Endothelial cell of umbilical vein (primary cell): ENCODE results near the gene CC2D2A. TPM values are rescaled to one million over a fixed set of nuclear protein-coding genes. Genes with fewer than 3 reads are reported as not detected.

ENCODE experiments used
- BruUV-seq: library from RNA; stranded (reverse); fragments of 400-500 nt; replicated peaks from 2 replicates; lab custom pipeline; 2021; lab: Mats Ljungman, UMichigan
- CTCF ChIA-PET: fragments of 300-600, 350-600 bp; sonication (Branson Sonifier 250); formaldehyde crosslinking; loops from one replicate; lab custom pipeline; 2021; ENCODE audit warnings: antibody characterized with exemption, inconsistent platforms; lab: Charles Lee
- POLR2A ChIA-PET: fragments of 300-600, 350-600 bp; sonication (Branson Sonifier 250); formaldehyde crosslinking; loops from one replicate; lab custom pipeline; 2021; ENCODE audit warnings: antibody characterized with exemption, inconsistent platforms; lab: Charles Lee
- DNase-seq: peaks from one replicate; pipeline ENCODE4 v3.0.0-alpha.2; 2011; ENCODE audit warnings: low read depth, low spot score
- FAIRE-seq: peaks from 2 replicates; lab custom pipeline; 2011; peaks lifted over from hg19 to GRCh38; lab: Jason Lieb, UNC
- H2AFZ ChIP-seq: 2 replicates; pipeline ENCODE4 v1.6.0; 2012; ENCODE audit warnings: low read depth, low read length, control low read depth, inconsistent platforms
- H3K27ac ChIP-seq: 2 replicates; pipeline ENCODE4 v1.5.1; 2011; ENCODE audit warnings: low read depth, mild to moderate bottlenecking, control low read depth, low read length, moderate library complexity; ENCODE audit not compliant: insufficient read depth
- H3K27me3 ChIP-seq, 2 experiments: 2 replicates each; pipeline versions ENCODE4 v1.6.0 to v1.6.1; 2011; ENCODE audit warnings: low read length in 2 of 2, mixed read lengths in 1 of 2; ENCODE audit not compliant: control insufficient read depth in 2 of 2, insufficient read depth in 2 of 2
- H3K36me3 ChIP-seq, 2 experiments: 2 replicates in 1 of 2; 3 replicates in 1 of 2; pipeline ENCODE4 v1.5.1; 2011; ENCODE audit warnings: low read length in 2 of 2, mild to moderate bottlenecking in 1 of 2, moderate library complexity in 1 of 2; ENCODE audit not compliant: control insufficient read depth in 2 of 2, insufficient read depth in 2 of 2; ENCODE audit errors: extremely low read depth in 1 of 2
- H3K4me1 ChIP-seq: 3 replicates; pipeline ENCODE4 v1.5.1; 2011; ENCODE audit warnings: mild to moderate bottlenecking, low read length; ENCODE audit not compliant: control insufficient read depth, insufficient read depth; ENCODE audit errors: extremely low read depth
- H3K4me2 ChIP-seq: 2 replicates; pipeline ENCODE4 v1.6.1; 2011; ENCODE audit warnings: low read length, control low read depth, mixed read lengths; ENCODE audit not compliant: insufficient read depth
- H3K4me3 ChIP-seq, 3 experiments: fragments of 200-600 bp in 1 of 3; sonication (generic), shearing (Covaris generic) in 1 of 3; replicated peaks in 1 of 3; 2 replicates each; pipeline ENCODE4 v1.5.1; 2011 to 2016; ENCODE audit warnings: control low read depth in 3 of 3, low read length in 3 of 3, mild to moderate bottlenecking in 2 of 3, inconsistent platforms in 1 of 3, low read depth in 1 of 3, moderate library complexity in 1 of 3; ENCODE audit not compliant: insufficient read depth in 1 of 3
- H3K79me2 ChIP-seq: 2 replicates; pipeline ENCODE4 v1.6.0; 2012; ENCODE audit warnings: low read length, inconsistent platforms; ENCODE audit not compliant: control insufficient read depth, insufficient read depth
- H3K9ac ChIP-seq: replicated peaks from 2 replicates; pipeline ENCODE3; 2011; ENCODE audit warnings: low read length, control low read depth; ENCODE audit not compliant: insufficient read depth; ENCODE audit errors: extremely low read depth
- H3K9me1 ChIP-seq: replicated peaks from 3 replicates; pipeline ENCODE4 v1.6.0; 2011; ENCODE audit warnings: mild to moderate bottlenecking, low read length; ENCODE audit not compliant: control insufficient read depth, insufficient read depth; ENCODE audit errors: extremely low read depth
- H3K9me3 ChIP-seq: replicated peaks from 2 replicates; pipeline ENCODE4 v1.5.1; 2012; ENCODE audit warnings: low read length, inconsistent platforms; ENCODE audit not compliant: control insufficient read depth, insufficient read depth
- H4K20me1 ChIP-seq: replicated peaks from 2 replicates; pipeline ENCODE3; 2011; ENCODE audit warnings: mild to moderate bottlenecking, low read length; ENCODE audit not compliant: control insufficient read depth, insufficient read depth; ENCODE audit errors: extremely low read depth
- CTCF ChIP-seq, 2 donors: IDR thresholded peaks; 1 replicate in 1 of 2; 2 replicates in 1 of 2; pipeline ENCODE4 v1.5.1; 2011; ENCODE audit warnings: low read length in 2 of 2, mild to moderate bottlenecking in 2 of 2, moderate library complexity in 2 of 2, control low read depth in 1 of 2, inconsistent platforms in 1 of 2, low read depth in 1 of 2; ENCODE audit not compliant: insufficient read depth in 1 of 2; ENCODE audit errors: extremely low read depth in 1 of 2
- FOS ChIP-seq: IDR thresholded peaks from 2 replicates; pipeline ENCODE4 v1.6.1; 2011; ENCODE audit warnings: mild to moderate bottlenecking, low read length, moderate library complexity, borderline replicate concordance; ENCODE audit not compliant: insufficient read depth
- GATA2 ChIP-seq: IDR thresholded peaks from 2 replicates; pipeline ENCODE4 v1.7.0; 2011; ENCODE audit warnings: low read depth, mild to moderate bottlenecking, moderate library complexity, mixed read lengths, low read length; ENCODE audit not compliant: insufficient read length, insufficient read depth
- JUN ChIP-seq: IDR thresholded peaks from 2 replicates; pipeline ENCODE4 v1.6.1; 2011; ENCODE audit warnings: borderline replicate concordance, low read depth; ENCODE audit not compliant: insufficient read length, insufficient read depth
- MAX ChIP-seq: IDR thresholded peaks from 2 replicates; pipeline ENCODE4 v1.6.1; 2011; ENCODE audit not compliant: insufficient read depth, insufficient read length
- POLR2AphosphoS5 ChIP-seq: IDR thresholded peaks from 2 replicates; pipeline ENCODE4 v1.6.1; 2012; ENCODE audit warnings: low read depth, mild to moderate bottlenecking, control low read depth, low read length, moderate library complexity; ENCODE audit not compliant: insufficient read depth
- dilution Hi-C: fragments of 300-500 bp; cut with MboI; formaldehyde crosslinking; loops from one replicate; pipeline ENCODE4 v1.15.0; 2019; ENCODE audit warnings: low sequenced_read_pairs; ENCODE audit not compliant: extremely low pct_ligation_motif_present
- intact Hi-C: fragments of 100-400 bp; cut with micrococcal nuclease; formaldehyde crosslinking; loops from one replicate; pipeline ENCODE4 v1.10.0; 2022
- polyA plus RNA-seq, 4 experiments: library from polyadenylated mRNA; depleted of rRNA in 3 of 4; stranded (reverse) in 3 of 4; unstranded in 1 of 4; fragments of >200 nt; gene quantifications; 2 replicates each; pipeline versions ENCODE4 v1.2.1 to v1.2.3, GENCODE V29; 2011 to 2012; ENCODE audit warnings: missing spikeins in 1 of 4
- total RNA-seq: library from RNA; stranded (reverse); gene quantifications from 2 replicates; pipeline ENCODE4 v1.2.3, GENCODE V29; 2021

Gene CC2D2A
- total and polyA plus RNA-seq, 2 donors (not counting 3 experiments of a cell fraction or from before 2014, with no cell fraction given): 10.2 to 22.4 TPM

- intact Hi-C loops: loop anchor here (1.0 to 10.0 kb wide), 4 partner anchors 219 to 1803 kb away; partner anchors contain the start of gene CPEB2
- dilution Hi-C loops: no loop called here
- TF ChIP-seq GATA2 (no peak), JUN (no peak), FOS (no peak), MAX (no peak), CTCF (IDR thresholded peaks at IDR 0.05; ENCODE audit: extremely low read depth in 1 of 2, insufficient read depth in 1 of 2, low read depth in 1 of 2, low read length in 2 of 2) (peak; percentile 50 to 54), POLR2AphosphoS5 (no peak)
- Histone ChIP-seq H3K27ac (no peak overlapping the region), H3K9me1 (no peaks in the 10 kb centered on the region), H3K4me1 (no peaks in the 10 kb centered on the region), H3K36me3 (no peaks in the 10 kb centered on the region), H2AFZ (no peak overlapping the region), H3K4me3 (no peak overlapping the region), H3K9ac (no peak overlapping the region), H3K27me3 (peaks cover 3 to 18% of the 10 kb centered on the region in 2 experiments), H4K20me1 (no peaks in the 10 kb centered on the region), H3K79me2 (no peaks in the 10 kb centered on the region), H3K4me2 (no peak overlapping the region), H3K9me3 (no peaks in the 10 kb centered on the region)
- no TSS peak for BruUV-seq
- ChIA-PET CTCF (interaction anchor here (0.5 to 3.4 kb wide), 27 partner anchors 8 to 1809 kb away, joined by 3 to 26 read pairs (median 4); partner anchors contain the start of gene CC2D2A), POLR2A (no interaction called here)
- FAIRE-seq: peak; percentile 78
- DNase-seq: peak; percentile 49
Observed at GRCh38 chr4:15457406-15458201, 12.1 kb upstream of the CC2D2A start.
